Dendritic cell treated with granulocyte-macrophage colony-stimulating factor and Interleukin-4, amounts not matched to agents 40 ng/mL and 50 ng/mL, for 4 days (primary cell): ENCODE data around the gene WDR4.

ENCODE experiments used
- H3K27ac Mint-ChIP-seq: one replicate; pipeline ENCODE4 v1.8.0; 2022; ENCODE audit warnings: mild to moderate bottlenecking, mixed read lengths
- H3K27me3 Mint-ChIP-seq: one replicate; pipeline ENCODE4 v1.8.0; 2022; ENCODE audit warnings: mild to moderate bottlenecking, mixed read lengths
- H3K36me3 Mint-ChIP-seq: one replicate; pipeline ENCODE4 v1.8.0; 2022; ENCODE audit warnings: low read depth, mixed read lengths
- H3K4me1 Mint-ChIP-seq: one replicate; pipeline ENCODE4 v1.8.0; 2022; ENCODE audit warnings: low read depth, mixed read lengths
- H3K4me3 Mint-ChIP-seq: one replicate; pipeline ENCODE4 v1.8.0; 2022; ENCODE audit warnings: mild to moderate bottlenecking, moderate library complexity, mixed read lengths
- H3K9me3 Mint-ChIP-seq: one replicate; pipeline ENCODE4 v1.8.0; 2022; ENCODE audit warnings: mixed read lengths
- intact Hi-C: fragments of 100-400 bp; cut with micrococcal nuclease; formaldehyde crosslinking; loops from one replicate; pipeline ENCODE4 v1.15.0; 2022

The WDR4 gene

GRCh38 chr21:42863504-42863870, 15.9 kb downstream of the WDR4 start:
- H3K27ac Mint-ChIP-seq, result no peak overlapping the region
- H3K9me3 Mint-ChIP-seq, result no peaks in the 10 kb centered on the region
- H3K4me1 Mint-ChIP-seq, result no peaks in the 10 kb centered on the region
- H3K4me3 Mint-ChIP-seq, result no peak overlapping the region
- intact Hi-C loops, result no loop called here
- peaks cover 95% of the 10 kb centered on the region for H3K36me3 Mint-ChIP-seq
- H3K27me3 Mint-ChIP-seq, result no peaks in the 10 kb centered on the region

DNA sequence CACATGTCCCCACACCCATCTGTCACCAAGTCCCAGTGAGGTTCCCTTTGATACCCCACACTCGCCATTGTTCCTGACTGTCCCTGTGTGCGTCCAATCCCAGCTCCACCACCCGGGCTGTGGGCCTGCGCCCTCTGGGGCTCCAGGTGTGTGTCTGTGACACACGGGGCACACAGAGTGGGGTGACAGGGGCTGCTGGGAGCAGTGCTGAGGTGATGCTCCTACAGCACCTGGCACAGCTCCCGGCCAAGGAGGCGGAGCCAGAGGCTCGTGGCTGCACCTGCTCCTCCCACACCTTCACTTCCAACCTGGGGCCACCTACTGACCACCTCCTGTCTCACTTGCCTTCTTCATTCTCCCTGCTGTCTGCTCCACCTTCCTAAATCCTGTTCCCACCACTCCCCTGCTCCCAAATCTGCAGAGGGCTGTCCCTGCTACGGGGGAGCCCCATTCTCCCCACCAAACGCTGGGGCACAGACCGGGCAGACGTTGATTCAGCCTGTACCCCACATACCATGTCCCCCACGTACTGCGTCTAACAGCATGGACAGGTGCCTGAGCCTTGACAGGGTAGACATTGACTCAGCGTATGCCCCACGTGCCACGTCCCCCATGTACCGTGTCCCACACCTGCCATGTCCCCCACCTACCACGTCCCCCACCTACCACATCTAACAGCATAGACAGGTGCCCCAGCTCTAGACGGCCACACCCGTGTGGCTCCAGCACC, 16.4 kb downstream of the WDR4 start:
- intact Hi-C loops, result no loop called here
- Mint-ChIP-seq H3K9me3 (no peaks in the 10 kb centered on the region), H3K4me3 (no peak overlapping the region), H3K27me3 (no peaks in the 10 kb centered on the region), H3K4me1 (no peaks in the 10 kb centered on the region), H3K36me3 (peaks cover 95% of the 10 kb centered on the region), H3K27ac (peak overlapping the region; percentile 9)

DNA sequence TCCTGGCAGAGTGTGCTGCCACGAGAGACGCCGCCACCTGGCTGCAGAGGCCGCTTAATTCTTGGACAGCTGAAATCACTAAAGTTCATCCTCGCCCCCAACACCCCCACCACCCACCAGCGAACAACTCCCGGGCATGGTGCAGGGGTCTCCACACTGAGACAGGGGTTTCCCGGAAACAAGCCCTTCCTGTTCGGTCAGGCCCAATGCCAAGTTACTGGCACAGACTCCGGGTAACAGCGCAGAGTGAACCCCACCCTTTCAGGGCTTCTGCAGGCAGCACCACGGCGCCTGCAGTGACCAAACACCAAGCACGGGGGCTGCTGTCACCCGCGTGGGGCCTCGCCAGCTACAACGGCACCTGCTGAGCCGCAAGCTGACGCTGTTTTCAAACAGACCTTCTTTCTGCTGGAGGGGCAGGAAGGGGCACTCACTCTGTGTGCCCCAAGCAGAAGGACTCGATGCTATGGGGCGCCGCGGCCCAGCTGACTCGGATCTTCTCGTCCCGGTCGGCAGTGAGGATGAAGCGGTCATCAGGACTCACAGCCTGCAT, 17.4 kb downstream of the WDR4 start:
- H3K36me3 Mint-ChIP-seq, result peaks cover 95% of the 10 kb centered on the region
- no peak overlapping the region for H3K4me3 Mint-ChIP-seq
- intact Hi-C loops, result no loop called here
- H3K4me1 Mint-ChIP-seq, result no peaks in the 10 kb centered on the region
- no peak overlapping the region for H3K27ac Mint-ChIP-seq
- H3K27me3 Mint-ChIP-seq, result no peaks in the 10 kb centered on the region
- H3K9me3 Mint-ChIP-seq, result no peaks in the 10 kb centered on the region

- no peak overlapping the region for H3K27ac Mint-ChIP-seq
- no peaks in the 10 kb centered on the region for H3K9me3 Mint-ChIP-seq
- no peak overlapping the region for H3K4me3 Mint-ChIP-seq
- no peaks in the 10 kb centered on the region for H3K27me3 Mint-ChIP-seq
- peaks cover 95% of the 10 kb centered on the region for H3K36me3 Mint-ChIP-seq
- intact Hi-C loops, result no loop called here
- H3K4me1 Mint-ChIP-seq, result no peaks in the 10 kb centered on the region
Observed at GRCh38 chr21:42861311-42861847, 18.0 kb downstream of the WDR4 start.

GRCh38 chr21:42860345-42860744, 19.0 kb downstream of the WDR4 start:
- Mint-ChIP-seq H3K9me3 (no peaks in the 10 kb centered on the region), H3K27ac (no peak overlapping the region), H3K4me3 (no peak overlapping the region), H3K4me1 (no peaks in the 10 kb centered on the region), H3K36me3 (peaks cover 97% of the 10 kb centered on the region), H3K27me3 (no peaks in the 10 kb centered on the region)
- intact Hi-C loops, result no loop called here

DNA sequence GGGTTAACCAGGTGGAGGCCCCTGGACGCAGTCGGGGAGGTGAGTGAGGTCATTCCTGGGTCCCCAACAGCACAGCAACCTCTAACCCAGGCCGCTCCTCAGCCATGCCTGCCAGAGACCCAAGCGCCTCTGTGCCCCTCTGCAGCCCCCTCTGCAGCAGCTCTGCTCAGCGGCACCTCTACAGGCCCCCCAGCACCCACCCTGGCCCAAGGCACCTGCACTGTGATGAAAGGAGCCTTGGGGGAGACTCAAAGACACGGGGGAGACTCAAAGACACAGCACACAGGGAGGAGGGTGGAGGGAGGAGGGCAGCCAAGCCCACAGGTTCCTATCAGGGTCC, 19.5 kb downstream of the WDR4 start:
- Mint-ChIP-seq H3K4me1 (no peaks in the 10 kb centered on the region), H3K36me3 (peaks cover 98% of the 10 kb centered on the region), H3K9me3 (no peaks in the 10 kb centered on the region), H3K4me3 (no peak overlapping the region), H3K27me3 (no peaks in the 10 kb centered on the region), H3K27ac (no peak overlapping the region)
- intact Hi-C loops, result no loop called here

DNA sequence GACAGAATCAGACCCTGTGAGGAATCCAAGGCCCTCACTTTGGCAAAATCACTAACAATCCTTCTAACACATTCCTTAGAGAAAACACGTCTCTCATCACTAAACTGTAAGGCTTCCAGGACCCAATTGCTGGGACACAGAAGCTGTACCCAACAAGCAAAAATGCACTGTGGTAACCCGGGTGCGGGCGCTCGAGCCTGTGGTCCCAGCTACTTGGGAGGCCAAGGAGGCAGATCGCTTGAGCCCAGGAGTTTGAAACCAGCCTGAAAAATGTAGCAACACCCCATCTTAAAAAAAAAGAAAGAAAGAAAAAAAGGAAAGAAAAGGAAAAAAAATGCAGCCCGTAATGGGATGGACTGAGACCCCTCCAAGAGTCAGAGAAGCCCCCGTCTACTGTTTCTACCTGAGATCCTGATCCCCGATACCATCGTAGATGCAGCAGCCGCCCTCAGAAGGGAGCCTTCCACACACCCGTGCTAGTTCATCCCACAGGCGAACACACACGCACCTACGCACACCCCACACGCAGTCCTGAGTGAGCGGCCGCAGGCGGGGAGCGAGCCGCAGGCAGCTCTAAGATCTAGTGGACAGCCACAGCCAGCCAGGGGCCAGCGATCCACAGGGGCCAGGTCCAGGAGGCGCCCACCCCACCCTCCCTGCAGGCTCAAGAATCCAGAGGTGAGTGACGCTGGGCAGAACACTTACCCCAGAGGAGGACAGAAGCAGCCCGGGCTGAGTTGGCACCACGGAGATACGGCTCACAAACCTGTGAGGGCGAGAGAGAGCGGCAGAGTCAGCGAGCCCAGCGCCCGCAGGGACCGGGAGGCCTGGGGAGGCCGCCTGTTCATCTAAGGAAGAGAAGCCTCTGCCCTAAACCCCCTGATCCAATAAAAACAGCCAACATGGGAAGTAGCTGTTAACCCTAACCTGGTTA, 20.1 kb downstream of the WDR4 start:
- Mint-ChIP-seq H3K4me1 (no peaks in the 10 kb centered on the region), H3K36me3 (peaks cover 98% of the 10 kb centered on the region), H3K27ac (no peak overlapping the region), H3K4me3 (no peak overlapping the region), H3K9me3 (no peaks in the 10 kb centered on the region), H3K27me3 (no peaks in the 10 kb centered on the region)
- intact Hi-C loops, result no loop called here

DNA sequence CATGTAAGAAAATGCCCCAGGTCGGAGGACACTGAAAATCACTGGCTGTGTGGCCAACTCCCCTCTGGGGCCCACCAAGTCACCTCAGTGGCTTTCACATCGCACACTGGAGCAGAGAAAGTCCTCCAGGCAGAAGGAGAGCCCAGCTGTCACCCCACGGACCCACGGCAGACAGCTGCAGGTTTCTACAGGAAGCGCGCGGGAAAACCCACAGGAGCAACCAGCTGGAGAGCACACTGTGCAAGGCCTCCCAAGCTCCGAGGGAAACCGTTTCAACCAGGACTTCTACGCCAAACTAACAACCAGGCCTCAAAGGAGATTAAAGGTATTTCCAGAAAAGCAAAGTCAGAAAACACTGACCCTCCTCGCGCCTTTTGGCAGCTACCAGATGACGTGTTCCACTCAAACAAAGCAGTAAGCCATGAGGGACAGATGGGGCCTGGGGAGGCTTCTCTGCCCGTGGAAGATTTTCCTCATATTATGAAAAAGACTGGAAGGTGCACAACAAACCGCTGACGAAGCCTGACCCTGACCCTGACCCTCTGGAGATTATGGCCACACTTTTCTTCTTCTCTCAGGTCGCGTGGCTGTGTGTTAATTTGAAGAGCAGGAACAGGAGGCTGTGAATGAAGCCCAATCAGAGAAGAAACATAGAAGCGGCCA, 21.0 kb downstream of the WDR4 start:
- Mint-ChIP-seq H3K4me3 (no peak overlapping the region), H3K27ac (no peak overlapping the region)

DNA sequence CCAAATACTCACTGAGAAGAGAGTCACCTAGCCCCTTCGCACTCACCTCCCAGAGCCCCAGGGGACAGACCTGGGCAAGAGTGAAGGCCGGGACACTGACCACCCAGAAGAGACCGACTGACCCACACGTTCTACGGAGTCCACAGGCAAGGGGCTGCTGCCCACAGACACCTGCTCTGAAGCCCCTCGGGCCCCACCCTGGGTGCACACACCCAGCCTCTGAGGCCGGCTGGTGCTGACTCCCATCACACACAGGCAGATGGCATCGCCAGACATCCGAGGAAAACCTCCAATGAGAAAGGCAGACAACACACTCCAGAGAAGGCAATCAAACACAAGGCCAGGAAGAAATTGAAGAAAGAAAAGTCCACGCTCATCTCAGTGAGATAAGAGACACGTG, 22.1 kb downstream of the WDR4 start:
- intact Hi-C loops, result no loop called here
- H3K27ac Mint-ChIP-seq, result no peak overlapping the region
- peaks cover 100% of the 10 kb centered on the region for H3K36me3 Mint-ChIP-seq
- no peaks in the 10 kb centered on the region for H3K9me3 Mint-ChIP-seq
- H3K4me1 Mint-ChIP-seq, result no peaks in the 10 kb centered on the region
- no peaks in the 10 kb centered on the region for H3K27me3 Mint-ChIP-seq
- no peak overlapping the region for H3K4me3 Mint-ChIP-seq

More for the DNA sequence above, 21.0 kb downstream of the WDR4 start:
- Mint-ChIP-seq H3K9me3 (no peaks in the 10 kb centered on the region), H3K36me3 (peaks cover 100% of the 10 kb centered on the region), H3K4me1 (no peaks in the 10 kb centered on the region), H3K27me3 (no peaks in the 10 kb centered on the region)
- intact Hi-C loops, result no loop called here

DNA sequence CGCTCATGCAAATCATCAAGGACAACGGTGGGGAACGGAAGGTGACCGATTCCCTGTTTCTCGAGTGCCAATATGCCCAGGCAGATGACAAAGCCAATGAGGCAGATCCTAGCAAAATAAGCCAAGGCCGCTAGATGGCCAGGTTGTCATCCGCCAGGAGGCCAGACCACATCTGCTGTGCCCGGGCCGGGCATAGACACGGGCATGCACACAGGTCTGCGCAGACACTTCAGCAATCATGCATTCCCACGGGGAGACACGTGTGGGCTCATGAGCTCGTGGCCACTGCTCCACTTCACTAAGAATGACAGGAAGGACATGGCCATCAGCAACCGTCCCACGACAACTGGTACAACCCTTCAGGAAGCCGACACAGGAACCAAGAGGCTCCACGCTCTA, 23.4 kb downstream of the WDR4 start:
- no peaks in the 10 kb centered on the region for H3K9me3 Mint-ChIP-seq
- H3K36me3 Mint-ChIP-seq, result peaks cover 100% of the 10 kb centered on the region
- no peaks in the 10 kb centered on the region for H3K27me3 Mint-ChIP-seq
- intact Hi-C loops, result no loop called here
- no peak overlapping the region for H3K27ac Mint-ChIP-seq
- no peaks in the 10 kb centered on the region for H3K4me1 Mint-ChIP-seq
- no peak overlapping the region for H3K4me3 Mint-ChIP-seq

- intact Hi-C loops, result no loop called here
- no peak overlapping the region for H3K27ac Mint-ChIP-seq
Observed at GRCh38 chr21:42855171-42855936, 24.0 kb downstream of the WDR4 start.

GRCh38 chr21:42854246-42855010, 24.9 kb downstream of the WDR4 start:
- Mint-ChIP-seq H3K27me3 (no peaks in the 10 kb centered on the region), H3K4me3 (no peak overlapping the region), H3K4me1 (no peaks in the 10 kb centered on the region), H3K27ac (no peak overlapping the region), H3K9me3 (no peaks in the 10 kb centered on the region), H3K36me3 (peaks cover 100% of the 10 kb centered on the region)
- intact Hi-C loops, result no loop called here

More at GRCh38 chr21:42855171-42855936, 24.0 kb downstream of the WDR4 start:
- Mint-ChIP-seq H3K4me1 (no peaks in the 10 kb centered on the region), H3K36me3 (peaks cover 100% of the 10 kb centered on the region), H3K27me3 (no peaks in the 10 kb centered on the region), H3K4me3 (no peak overlapping the region), H3K9me3 (no peaks in the 10 kb centered on the region)

- Mint-ChIP-seq H3K4me1 (no peaks in the 10 kb centered on the region), H3K4me3 (no peak overlapping the region), H3K27me3 (no peaks in the 10 kb centered on the region), H3K9me3 (no peaks in the 10 kb centered on the region), H3K27ac (no peak overlapping the region), H3K36me3 (peaks cover 100% of the 10 kb centered on the region)
- intact Hi-C loops, result no loop called here
Observed at GRCh38 chr21:42853621-42854020, 25.7 kb downstream of the WDR4 start.
